Ramos (cell line): ENCODE measurements around the gene MCC.

Experiments
- in situ Hi-C: fragments of 300-500 bp; cut with MboI; formaldehyde crosslinking; loops from one replicate; pipeline ENCODE4 v1.14.3; 2022; ENCODE audit warnings: low sequenced_read_pairs; ENCODE audit not compliant: unreplicated experiment

MCC gene

DNA sequence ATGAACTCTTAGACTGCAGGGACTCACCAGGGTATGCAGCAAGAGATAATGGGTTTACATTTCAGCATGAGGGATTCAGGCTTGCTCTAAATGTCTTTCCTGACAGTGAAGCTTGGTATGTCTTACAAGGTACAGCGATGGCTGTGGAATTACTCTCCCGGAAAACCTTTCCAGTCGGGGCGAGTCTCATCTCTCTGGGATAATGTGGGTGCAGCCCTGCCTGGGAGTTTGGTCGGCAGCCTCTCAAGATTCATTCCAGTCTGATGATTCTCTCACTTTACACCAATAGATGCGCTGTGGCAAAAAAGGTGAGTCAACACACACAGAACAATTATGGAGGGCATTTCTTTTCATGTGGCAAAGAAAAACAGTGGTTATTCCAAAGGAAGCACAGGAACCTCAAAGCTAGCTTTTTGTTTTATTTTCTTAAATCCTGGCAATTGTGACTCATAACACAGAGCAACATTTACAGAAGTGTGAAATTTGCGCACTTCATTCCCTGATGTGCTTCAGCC is 321.3 kb downstream of the MCC start:
- in situ Hi-C loops, result no loop called here

GRCh38 chr5:113166261-113166660 is 322.0 kb downstream of the MCC start:
- in situ Hi-C loops, result no loop called here

- in situ Hi-C loops, result no loop called here
Observed at GRCh38 chr5:113164021-113164420, 324.2 kb downstream of the MCC start.

DNA sequence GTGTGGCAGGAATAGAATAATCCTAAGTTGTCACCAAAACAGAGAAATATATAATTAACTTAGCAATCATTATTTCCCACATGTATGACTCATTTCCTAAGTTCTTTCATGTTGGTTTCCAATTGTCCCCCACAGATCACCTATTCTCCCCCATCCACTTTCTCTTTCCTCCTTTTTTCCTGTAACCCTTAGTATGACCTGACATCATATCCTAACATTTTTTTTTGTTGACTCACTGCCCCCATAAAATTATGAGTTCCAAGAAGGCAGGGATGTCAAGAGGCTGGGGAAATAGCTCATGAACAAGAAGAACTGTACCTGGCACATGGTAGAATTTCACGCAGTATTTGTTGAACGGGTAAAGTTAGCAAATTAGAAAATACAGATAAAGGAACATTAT is 324.9 kb downstream of the MCC start:
- in situ Hi-C loops, result no loop called here

GRCh38 chr5:113162770-113163169 is 325.5 kb downstream of the MCC start:
- in situ Hi-C loops, result no loop called here

DNA sequence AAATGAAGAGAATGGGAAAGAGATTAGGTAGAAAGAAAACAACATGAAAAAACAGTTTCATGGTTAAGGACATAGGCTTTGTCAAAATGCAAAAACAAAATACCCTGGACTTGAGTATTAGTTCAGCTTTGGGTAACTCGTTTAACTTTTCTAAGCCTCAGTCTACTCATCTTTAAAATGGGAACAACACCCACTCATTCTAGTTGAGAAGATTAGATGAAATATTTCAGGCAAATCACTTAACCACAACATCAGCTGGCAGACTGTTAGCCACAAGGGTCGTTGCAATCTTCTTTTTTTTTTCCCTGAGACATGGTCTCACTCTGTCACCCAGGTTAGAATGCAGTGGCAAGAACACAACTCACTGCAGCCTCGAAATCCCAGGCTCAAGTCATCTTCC is 326.0 kb downstream of the MCC start:
- in situ Hi-C loops, result no loop called here

- in situ Hi-C loops, result no loop called here
Observed at GRCh38 chr5:113161806-113162205, 326.4 kb downstream of the MCC start.

- in situ Hi-C loops, result no loop called here
Observed at GRCh38 chr5:113157886-113158285, 330.4 kb downstream of the MCC start.

- in situ Hi-C loops, result no loop called here
Observed at GRCh38 chr5:113156271-113156877, 331.9 kb downstream of the MCC start.

- in situ Hi-C loops, result no loop called here
Observed at GRCh38 chr5:113153512-113154097, 334.6 kb downstream of the MCC start.

- in situ Hi-C loops, result no loop called here
Observed at GRCh38 chr5:113152380-113152740, 335.9 kb downstream of the MCC start.

GRCh38 chr5:113151641-113152379 is 336.4 kb downstream of the MCC start:
- in situ Hi-C loops, result no loop called here

- in situ Hi-C loops, result no loop called here
Observed at GRCh38 chr5:113150821-113151220, 337.4 kb downstream of the MCC start.

GRCh38 chr5:113150221-113150620 is 338.0 kb downstream of the MCC start:
- in situ Hi-C loops, result no loop called here

GRCh38 chr5:113147537-113147936 is 340.7 kb downstream of the MCC start:
- in situ Hi-C loops, result no loop called here

GRCh38 chr5:113147101-113147508 is 341.1 kb downstream of the MCC start:
- in situ Hi-C loops, result no loop called here

- in situ Hi-C loops, result no loop called here
Observed at GRCh38 chr5:113145757-113146387, 342.4 kb downstream of the MCC start.

DNA sequence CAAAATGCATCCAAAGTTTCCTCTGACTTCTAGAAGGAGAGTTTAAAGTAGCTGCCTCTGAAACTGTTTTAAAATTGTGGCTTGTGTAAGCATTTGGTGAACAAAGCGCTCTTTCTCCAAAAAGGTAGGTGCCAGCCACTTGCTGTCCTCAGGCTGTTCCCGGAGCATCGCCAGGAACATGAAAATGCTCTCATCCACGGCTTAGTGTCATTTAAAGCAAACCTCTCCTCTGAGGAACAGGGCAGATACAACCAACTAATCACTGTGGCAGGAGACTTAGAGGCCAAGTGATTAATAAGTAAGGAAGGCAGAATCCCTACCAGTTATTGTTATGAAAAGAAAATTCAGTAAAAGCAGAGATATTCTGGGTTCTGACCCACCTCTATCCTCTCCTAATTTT is 346.1 kb downstream of the MCC start:
- in situ Hi-C loops, result no loop called here

- in situ Hi-C loops, result no loop called here
Observed at GRCh38 chr5:113140837-113141671, 347.2 kb downstream of the MCC start.
